Measurements from ENCODE around the gene PCA3.

Gene PCA3

GRCh38 chr9:76810377-76810957 is 46.2 kb downstream of the PCA3 start:
- H3K4me3 ChIP-seq (replicated peaks; ENCODE audit: low read depth, low read length) = no peak overlapping the region
- peak; percentile 43 for DNase-seq (ENCODE audit: extremely low read depth, low read depth)
- TF ChIP-seq CTCF (IDR thresholded peaks at IDR 0.05; ENCODE audit: low read depth, low read length, missing control alignments) = peak; percentile 72

GRCh38 chr9:76812591-76812990 is 48.4 kb downstream of the PCA3 start:
- H3K4me3 ChIP-seq (replicated peaks; ENCODE audit: low read depth, low read length) = no peak overlapping the region
- DNase-seq (ENCODE audit: extremely low read depth, low read depth) = no peak
- TF ChIP-seq CTCF (IDR thresholded peaks at IDR 0.05; ENCODE audit: low read depth, low read length, missing control alignments) = no peak

- TF ChIP-seq CTCF (IDR thresholded peaks at IDR 0.05; ENCODE audit: low read depth, low read length, missing control alignments) = no peak
- no peak overlapping the region for H3K4me3 ChIP-seq (replicated peaks; ENCODE audit: low read depth, low read length)
- DNase-seq (ENCODE audit: extremely low read depth, low read depth) = peak; percentile 86
Observed at GRCh38 chr9:76817489-76817888, 53.3 kb downstream of the PCA3 start.

GRCh38 chr9:76818271-76818670 is 54.0 kb downstream of the PCA3 start:
- TF ChIP-seq CTCF (IDR thresholded peaks at IDR 0.05; ENCODE audit: low read depth, low read length, missing control alignments) = no peak
- no peak overlapping the region for H3K4me3 ChIP-seq (replicated peaks; ENCODE audit: low read depth, low read length)
- peak; percentile 97 for DNase-seq (ENCODE audit: extremely low read depth, low read depth)

- no peak overlapping the region for H3K4me3 ChIP-seq (replicated peaks; ENCODE audit: low read depth, low read length)
- DNase-seq (ENCODE audit: extremely low read depth, low read depth) = no peak
- TF ChIP-seq CTCF (IDR thresholded peaks at IDR 0.05; ENCODE audit: low read depth, low read length, missing control alignments) = no peak
Observed at GRCh38 chr9:76820431-76820830, 56.2 kb downstream of the PCA3 start.

- no peak for TF ChIP-seq CTCF (IDR thresholded peaks at IDR 0.05; ENCODE audit: low read depth, low read length, missing control alignments)
- no peak overlapping the region for H3K4me3 ChIP-seq (replicated peaks; ENCODE audit: low read depth, low read length)
- no peak for DNase-seq (ENCODE audit: extremely low read depth, low read depth)
Observed at GRCh38 chr9:76827296-76828080, 63.2 kb downstream of the PCA3 start.

All from HFF-Myc (cell line).